ENCODE data around the gene GALNT4.

GALNT4 gene

DNA sequence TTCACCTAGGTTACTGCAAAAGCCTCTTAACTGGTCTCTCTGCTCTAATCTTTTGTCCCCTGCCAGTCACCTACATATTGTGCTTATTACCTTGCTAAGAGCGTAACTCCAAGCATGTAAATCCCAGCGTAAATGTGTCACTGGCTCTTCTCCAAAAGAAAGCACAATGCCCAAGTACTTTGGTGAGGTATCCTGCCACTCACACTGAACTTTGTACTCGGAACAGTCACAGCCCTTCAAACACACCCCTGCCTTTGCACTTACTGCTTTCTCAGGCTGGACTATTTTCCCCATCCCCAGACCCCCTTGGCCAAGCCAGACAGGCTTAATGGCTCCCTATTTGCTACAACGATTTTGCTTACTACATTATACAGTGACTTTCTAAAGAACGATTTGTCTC is 31.7 kb downstream of the GALNT4 start:
- DNase-seq: no peak

DNA sequence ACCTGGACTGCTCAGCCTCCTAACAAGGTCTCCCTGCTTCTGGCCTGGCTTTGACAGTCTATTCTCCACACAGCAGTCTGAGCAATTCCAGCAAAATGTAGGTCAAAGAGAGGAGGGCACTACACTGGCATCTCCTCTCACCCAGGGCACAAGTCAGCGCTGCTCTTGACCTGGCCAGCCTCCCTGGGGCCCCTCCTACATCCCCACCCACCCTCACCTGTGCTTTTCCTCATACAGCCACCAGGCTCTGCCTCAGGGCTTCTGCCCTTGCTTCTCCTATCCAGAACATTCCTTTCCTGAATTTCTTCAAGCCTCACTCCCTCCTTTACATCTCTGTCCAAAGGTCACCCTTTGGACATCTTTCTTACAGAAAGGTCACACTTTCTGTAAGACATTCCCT is 33.7 kb downstream of the GALNT4 start:
- no peak for DNase-seq

DNA sequence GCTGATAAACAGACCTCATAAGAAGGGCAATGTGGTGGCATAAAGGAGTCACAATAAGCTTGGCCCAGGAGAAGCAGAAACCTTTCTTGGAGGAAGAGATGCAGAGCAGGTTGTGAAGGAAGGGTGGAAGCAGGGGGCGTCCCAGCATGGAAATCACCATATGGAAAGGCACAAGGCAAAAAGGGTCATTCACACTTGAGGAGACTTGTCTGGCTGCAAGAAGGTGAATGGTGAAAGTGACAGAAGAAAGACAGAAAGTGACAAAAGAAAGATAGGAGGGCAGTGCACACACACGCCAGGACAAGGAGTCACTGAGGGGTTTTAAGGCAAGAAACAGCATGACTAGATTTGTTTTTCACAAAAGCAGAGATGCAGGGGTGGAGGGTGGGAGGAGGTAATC is 38.3 kb downstream of the GALNT4 start:
- DNase-seq: no peak

DNA sequence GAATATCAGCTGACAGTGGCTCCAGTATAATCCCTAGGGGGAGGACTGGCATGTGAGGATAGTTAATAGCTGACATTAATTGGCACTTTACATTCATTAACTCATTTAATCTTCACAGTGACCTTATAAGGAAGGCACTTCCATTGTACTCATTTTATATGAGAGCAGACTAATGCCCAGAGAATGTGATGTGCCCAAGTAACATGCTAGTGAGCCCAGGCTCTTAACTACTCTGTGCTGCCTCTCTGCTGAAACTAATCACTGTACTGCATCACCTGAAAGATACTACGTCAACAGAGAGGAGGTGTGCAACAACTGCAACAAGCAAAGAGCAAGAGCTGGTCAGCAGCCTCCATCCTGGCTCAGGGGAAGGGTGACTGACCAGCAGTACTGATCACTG is 40.1 kb downstream of the GALNT4 start:
- no peak for DNase-seq

DNA sequence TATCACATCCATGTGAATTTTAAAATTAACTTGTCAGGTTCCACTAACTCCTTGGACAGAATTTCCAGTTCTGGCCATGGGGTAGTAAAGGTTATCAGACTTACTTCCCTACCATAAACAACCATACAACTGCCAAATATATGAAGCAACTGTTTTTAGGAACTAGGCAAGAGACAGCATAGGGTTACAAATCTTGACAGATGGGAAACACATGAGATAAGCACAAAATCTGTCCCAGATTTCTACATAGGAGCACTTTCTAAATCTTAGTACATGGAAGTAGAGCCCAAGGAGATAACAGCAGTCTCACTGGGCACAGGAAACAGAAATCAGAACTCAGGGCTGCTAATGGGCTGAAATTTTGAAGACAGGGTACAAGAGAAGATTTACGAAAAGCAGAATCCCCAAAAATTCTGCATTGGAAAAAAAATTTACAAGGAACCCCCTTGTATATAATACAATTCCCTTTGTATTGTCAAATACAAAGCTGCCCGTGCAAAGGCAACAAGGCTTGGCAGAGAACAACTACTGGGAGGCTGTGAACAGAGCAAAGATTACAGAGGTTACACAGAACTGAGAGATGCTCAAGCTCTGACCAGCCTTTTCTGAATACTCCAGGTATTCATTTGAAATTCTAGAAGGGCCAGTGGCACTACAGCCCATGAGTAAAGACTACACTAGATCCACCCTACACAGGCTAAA is 43.2 kb downstream of the GALNT4 start:
- DNase-seq: no peak

DNA sequence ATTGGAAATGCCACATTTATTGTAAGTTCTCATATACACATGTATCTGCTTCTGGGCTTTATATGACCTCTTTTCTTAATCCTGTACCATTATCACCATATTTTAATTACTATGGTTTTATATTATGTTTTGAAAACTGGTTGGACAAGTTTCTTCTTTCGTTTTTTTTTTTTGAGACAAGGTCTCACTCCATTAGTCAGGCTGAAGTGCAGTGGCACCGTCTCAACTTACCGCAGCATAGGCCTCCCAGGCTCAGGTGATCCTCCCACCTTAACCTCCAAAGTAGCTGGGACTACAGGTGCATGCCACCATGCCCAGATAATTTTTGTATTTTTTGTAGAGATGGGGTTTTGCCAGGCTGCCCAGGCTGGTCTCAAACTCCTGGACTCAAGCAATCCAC is 44.6 kb downstream of the GALNT4 start:
- DNase-seq: no peak

DNA sequence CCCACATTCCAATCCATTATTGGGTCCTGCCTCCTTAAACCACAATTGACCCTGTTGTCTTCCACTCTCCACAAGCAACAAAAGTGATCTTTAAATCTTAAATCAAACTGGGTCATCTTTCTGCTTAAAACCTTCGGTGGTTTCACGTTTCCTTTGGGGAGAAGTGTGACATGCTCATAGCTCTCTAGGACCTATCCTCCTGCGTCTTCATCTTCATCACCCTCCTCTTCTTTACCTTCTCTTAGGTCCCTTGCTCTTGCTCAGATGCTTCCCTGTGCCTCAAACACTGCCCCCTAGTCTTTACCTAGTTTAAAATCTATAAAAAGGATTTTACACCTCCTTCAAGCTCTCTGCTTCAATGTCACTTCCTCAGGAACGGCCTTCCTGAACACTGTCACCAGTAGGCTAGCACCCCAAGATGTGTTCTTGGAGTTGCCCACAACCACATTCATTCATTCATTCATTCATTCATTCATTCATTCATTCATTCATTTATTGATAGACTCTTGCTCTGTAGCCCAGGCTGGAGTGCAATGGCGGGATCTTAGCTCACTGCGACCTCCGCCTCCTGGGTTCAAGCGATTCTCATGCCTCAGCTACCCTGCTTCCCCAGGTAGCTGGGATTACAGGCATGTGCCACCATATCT is 46.8 kb downstream of the GALNT4 start:
- DNase-seq: no peak

DNA sequence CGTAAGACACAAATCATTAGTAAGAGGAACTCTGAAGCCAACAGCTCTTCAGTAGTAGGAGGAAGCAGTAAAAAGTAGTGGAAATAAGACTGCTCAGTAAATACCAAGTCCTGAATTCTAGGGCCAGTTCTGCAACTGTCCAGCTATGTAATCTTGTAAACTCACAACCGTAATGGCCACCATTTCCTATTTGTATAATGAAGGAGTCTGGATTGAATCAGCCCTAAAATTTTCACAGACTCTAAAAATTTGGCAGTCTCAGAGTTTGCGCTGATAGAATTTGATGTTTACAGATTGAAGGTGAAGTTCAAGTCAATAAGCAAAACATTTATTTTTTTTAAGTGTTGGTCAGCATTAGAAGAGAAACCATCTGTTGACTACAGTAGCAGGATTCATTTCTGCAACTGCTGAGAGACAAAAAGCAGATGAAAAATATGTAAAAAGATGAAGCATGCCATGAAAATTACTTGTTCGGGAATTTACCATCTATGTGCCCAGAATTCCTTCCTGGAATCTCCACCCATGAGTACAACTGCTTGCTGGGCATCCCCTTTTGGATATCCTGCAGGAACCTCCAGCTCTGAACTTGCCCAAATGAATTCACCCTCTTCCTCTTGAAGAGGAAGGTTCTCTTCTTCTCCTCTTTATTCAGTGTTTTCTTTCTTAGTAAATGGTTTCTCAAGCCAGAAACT is 47.5 kb downstream of the GALNT4 start:
- DNase-seq: no peak

DNA sequence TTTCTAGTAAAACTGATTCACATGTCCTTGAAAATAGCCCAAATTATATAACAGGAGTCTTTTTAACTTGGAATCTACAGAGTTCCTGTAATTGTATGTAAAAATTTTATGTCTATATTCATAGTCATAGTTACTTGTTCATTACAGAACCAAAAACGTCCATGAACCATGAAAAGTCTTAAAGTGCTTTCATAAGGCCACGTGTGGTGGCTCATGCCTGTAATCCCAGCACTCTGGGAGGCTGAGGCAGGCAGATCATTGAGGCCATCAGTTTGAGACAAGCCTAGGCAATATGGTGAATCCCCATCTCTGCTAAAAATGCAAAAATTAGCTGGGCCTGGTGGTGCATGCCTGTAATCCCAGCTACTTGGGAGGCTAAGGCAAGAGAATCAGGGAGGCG is 48.4 kb downstream of the GALNT4 start:
- no peak for DNase-seq

DNA sequence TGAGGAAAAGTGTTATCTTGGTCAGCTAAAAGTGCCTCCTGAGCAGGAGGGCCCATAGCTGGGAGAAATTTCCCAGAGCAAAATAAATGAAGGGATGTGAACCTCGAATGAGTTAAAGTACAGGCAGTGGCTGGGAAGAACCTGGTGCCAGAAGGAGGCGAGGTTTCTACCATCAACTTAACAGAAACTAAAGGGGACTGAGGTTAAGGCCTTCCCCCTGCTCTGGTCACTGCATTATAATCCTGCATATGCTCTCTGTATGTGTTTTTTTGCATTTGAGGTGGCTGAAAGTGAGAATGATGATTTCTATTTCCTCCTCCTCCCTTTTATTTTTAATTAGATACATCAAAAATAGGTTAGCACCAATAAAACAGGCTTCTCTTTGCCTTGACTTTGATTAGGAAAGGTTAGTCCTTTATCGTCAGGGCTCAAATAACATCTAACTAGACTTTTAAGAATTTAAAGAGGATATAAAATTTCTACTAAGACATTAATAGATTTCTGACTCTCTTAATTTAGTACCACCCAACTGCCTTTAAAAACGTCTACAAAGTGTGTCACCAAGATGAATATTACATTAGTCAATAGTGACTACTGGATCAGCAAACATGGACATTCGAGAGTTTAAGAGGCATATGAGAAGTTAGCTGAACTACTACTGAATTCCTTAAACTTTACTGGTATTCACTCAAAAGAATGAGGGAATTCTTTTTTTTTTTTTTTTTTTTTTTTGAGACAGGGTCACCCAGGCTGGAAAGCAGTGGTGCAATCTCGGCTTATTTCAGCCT is 49.2 kb downstream of the GALNT4 start:
- no peak for DNase-seq

DNA sequence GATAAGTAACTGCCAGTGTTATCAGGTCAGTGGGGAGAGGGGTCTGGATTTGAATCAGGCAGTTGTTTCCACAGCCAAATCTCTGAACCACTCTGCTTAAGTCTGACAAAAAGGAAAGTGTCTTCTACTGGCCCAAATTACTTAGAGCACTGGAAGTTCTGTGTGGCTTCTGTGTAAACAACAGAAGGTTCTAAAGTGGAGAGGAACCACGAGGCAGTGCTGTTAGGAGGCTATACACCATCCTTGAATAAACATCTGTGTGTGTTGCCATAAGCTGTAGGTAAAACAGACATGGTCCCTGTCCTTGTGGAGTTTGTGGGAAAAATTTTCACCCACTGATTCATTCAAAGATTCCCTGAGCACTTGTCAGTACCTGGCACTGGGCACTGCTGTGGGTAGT is 50.0 kb downstream of the GALNT4 start:
- DNase-seq: no peak

All from effector CD8-positive, alpha-beta T cell (primary cell).